ENCODE measurements around the gene NONO.
"Not testable (repeated sequence)": the region's sequence is repeated elsewhere in the genome, so short reads cannot be mapped to it uniquely, and the experiment has no call there.

NONO gene

GRCh38 chrX:71292669-71293365, 9.4 kb downstream of the NONO start:
- DNase-seq, result no peak

DNA sequence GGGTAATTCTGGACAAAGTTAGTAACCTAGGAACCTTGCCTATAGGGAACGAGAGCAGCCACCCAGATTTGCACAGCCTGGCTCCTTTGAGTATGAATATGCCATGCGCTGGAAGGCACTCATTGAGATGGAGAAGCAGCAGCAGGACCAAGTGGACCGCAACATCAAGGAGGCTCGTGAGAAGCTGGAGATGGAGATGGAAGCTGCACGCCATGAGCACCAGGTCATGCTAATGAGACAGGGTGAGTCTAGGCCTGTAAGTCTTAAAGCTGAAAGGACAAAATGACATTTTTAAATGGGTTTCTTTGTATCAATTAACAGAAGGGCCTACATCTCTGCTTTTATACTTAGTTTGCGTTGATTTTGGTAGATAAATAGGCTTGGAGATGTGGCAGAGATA, 13.4 kb downstream of the NONO start:
- DNase-seq, result no peak

GRCh38 chrX:71298119-71298518, 14.7 kb downstream of the NONO start:
- DNase-seq, result no peak

- DNase-seq, result not testable (repeated sequence)
These were observed 16.6 kb downstream of the NONO start for GRCh38 chrX:71300064-71300463.

DNA sequence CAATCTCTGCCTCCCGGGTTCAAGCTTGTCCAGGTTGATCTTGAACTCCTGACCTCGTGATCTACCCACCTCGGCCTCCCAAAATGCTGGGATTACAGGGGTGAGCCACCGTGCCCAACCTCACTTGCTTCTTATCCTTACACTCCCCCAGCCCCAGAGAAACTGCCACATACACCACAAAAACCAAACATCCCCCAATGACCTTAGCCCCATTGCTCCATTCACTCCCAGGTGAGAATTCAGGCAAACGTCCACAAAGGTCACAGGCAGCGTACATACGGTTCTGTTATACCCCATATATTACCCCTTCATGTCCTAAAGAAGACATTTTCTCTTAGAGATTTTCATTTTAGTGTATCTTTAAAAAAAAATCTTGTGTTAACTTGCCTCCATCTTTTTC, 17.1 kb downstream of the NONO start:
- not testable (repeated sequence) for DNase-seq

- DNase-seq, result no peak
These were observed 17.9 kb downstream of the NONO start, which contains the start of gene ITGB1BP2 for GRCh38 chrX:71301195-71301924. TSS of gene ITGB1BP2 (plus strand) at chrX:71301750. CDS start at chrX:71301807, 57 bp downstream.

DNA sequence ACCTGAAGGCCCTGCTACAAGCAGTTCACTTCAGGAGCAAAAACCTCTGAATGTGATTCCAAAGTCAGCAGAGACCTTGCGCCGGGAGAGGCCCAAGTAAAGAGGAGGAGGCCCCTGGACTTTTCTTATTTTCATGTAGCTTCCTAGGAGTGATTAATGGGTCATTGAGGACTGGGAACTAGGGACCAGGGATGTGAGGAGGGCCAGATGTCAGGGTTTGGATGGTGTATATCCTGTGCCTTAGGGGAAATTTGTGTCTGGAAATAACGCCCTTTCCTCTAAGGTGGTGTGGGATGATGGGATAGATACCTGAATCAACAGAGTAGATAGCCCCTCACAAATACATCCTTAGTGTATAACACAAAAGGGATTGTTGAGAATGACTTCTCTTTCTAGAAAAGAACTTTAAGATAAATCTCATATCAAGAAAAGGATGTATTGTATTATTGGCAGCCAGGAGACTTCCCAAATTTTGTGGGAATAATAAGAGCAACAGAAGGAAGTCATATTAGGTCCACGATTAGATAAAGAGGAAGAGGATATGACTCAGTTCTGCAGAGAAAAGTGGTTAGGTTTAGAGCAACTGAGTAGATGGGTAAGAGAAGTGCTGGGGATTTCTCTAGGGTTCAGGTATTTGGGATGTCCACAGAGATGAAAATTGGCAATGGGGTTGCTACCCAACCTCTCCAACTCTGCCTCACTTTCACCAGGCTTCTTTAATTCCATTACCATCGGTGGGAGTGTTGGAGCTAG, 19.2 kb downstream of the NONO start:
- DNase-seq, result no peak

DNA sequence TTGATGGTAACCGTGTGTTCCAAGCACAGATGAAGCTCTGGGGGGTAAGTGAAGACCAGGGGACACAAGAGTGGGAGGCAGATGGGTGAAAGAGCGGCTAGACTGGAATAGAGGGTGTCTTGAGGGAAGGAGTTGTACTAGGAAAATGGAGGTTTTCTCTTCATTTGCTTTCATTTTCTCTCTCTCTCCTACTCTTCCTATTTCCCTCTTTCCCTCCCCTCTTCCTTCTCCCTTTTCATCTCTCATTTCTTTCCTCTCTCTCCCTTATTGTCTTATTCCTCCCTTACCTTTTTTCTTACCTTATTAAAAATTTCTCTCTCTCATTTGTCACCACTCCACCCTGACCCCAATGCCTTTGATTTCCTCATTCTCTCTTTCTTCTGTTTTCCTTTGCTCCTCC, 21.1 kb downstream of the NONO start:
- no peak for DNase-seq

DNA sequence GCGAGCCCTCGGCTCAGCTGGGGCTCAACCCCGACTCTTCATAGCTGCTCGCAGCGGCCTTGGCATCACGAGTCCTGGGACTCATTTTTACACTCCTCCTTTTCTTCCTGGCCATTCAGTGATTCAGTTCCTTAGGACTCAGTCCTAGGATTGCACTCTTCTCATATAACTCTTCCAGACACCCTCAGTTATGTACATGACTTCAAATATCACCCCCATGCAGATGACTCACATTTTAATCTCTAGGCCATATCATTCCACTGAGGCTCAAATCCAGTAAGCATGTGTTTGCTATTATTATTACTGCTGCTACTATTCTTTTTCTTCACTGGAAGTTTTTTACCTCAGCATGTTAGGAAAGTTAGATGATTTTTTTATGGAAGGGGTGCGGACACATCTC, 32.5 kb downstream of the NONO start:
- no peak for DNase-seq

DNA sequence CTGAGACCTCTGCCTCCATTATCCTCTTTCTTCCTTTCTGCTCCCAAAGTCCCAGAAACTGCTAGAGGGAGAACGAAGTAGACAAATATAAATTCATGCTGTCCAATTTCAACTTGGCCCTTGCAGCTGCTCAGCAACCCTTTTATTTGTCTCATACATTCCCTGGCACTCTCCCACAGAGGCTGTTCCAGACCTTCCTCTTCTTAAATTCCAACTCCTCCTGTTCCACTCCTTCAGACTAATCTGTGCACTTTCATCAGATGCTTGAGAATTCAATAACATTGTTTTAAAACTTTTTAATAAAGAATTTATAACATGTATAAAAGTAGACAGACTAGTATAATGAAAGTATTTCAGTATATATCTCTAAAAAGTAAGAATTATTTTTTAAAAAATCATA, 33.5 kb downstream of the NONO start:
- DNase-seq, result not testable (repeated sequence)

DNA sequence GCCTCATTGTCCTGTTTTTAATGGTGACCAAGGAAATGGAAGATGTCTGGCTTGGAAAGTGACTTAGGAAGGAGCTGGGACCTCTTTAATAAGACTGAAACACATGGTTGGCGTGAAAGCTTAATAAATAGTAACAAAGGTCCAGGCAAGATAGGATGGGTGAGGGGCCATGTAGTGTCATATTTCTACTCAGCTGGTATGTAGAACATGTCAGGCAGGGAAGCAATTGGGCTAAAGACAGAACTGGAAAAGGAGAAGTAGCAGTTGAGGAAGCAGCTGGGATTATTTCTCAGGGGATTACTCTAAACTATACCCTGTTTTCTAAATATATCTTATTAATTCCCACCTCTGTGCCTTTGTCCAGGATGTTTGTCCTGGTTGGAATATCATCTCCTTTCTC, 36.7 kb downstream of the NONO start:
- DNase-seq, result no peak

DNA sequence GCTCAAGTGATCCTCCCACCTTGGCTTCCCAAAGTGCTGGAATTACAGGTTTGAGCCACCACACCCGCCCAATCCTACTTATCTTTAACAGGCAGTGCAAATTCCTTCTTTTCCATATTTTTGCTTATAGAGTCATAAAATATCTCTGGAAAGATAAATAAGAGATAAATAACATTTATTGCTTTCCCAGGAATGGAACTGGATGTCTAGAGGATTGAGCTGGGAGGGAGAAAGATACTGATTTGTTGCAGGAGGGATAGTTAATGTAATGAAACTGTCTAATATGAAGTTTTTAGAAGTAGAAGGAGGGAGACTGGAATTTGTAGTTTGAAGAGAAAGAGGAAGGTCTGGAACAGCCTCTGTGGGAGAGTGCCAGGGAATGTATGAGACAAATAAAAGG, 38.3 kb downstream of the NONO start:
- DNase-seq, result no peak

- DNase-seq, result not testable (repeated sequence)
These were observed 41.0 kb downstream of the NONO start for GRCh38 chrX:71324452-71324851.

DNA sequence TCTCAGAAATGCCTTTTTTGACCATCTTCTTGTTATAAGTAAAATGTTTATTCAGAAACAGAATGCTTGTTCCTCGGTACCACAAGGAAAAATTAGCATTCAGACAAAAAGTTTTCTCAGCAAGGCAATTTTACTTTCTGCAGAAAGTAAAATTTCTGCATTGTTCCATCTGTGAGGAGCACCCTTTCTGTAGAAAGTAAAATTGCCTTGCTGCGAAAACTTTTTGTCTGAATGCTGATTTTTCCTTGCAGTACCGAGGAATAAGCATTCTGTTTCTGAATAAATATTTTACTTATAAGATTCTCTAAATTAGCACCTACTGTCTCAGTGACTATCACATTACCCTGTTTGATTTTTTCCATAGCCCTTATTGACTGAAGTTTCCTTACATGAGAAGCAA, 43.0 kb downstream of the NONO start:
- no peak for DNase-seq

- DNase-seq, result not testable (repeated sequence)
These were observed 65.8 kb downstream of the NONO start for GRCh38 chrX:71349151-71349665.

GRCh38 chrX:71349867-71350266, 66.4 kb downstream of the NONO start:
- not testable (repeated sequence) for DNase-seq

Data from hippocampal formation (tissue), 2 donors.